WTC11 (cell line): ENCODE data around the gene CAT. TPM values are rescaled to one million over a fixed set of nuclear protein-coding genes. Genes with fewer than 3 reads are reported as not detected.

Experiments used
- ATAC-seq: fragments of 200-7000 bp; cut with Tn5 transposase; 2 replicates; pipeline ENCODE4 v1.10.0; 2021; ENCODE audit warnings: mild to moderate bottlenecking, moderate library complexity
- CTCF ChIA-PET: fragments of 300-600 bp; sonication (Branson Sonifier 250); formaldehyde crosslinking; loops from one replicate; lab custom pipeline; 2021; ENCODE audit warnings: antibody characterized with exemption; lab: Charles Lee
- POLR2A ChIA-PET: fragments of 350-600 bp; sonication (Branson Sonifier 250); formaldehyde crosslinking; loops from one replicate; lab custom pipeline; 2021; ENCODE audit warnings: antibody characterized with exemption; lab: Charles Lee
- DNase-seq: peaks from one replicate; pipeline ENCODE4 v3.0.0; 2021; ENCODE audit warnings: low spot score
- H3K27ac Mint-ChIP-seq: 2 replicates; pipeline ENCODE4 v1.8.0; 2021; ENCODE audit warnings: mixed read lengths
- H3K27me3 Mint-ChIP-seq: 2 replicates; pipeline ENCODE4 v1.8.0; 2021; ENCODE audit warnings: low read depth, mild to moderate bottlenecking, moderate library complexity, mixed read lengths
- H3K36me3 Mint-ChIP-seq: 2 replicates; pipeline ENCODE4 v1.8.0; 2021; ENCODE audit warnings: mixed read lengths
- H3K4me1 Mint-ChIP-seq: 2 replicates; pipeline ENCODE4 v1.8.0; 2022; ENCODE audit warnings: mixed read lengths
- H3K4me3 Mint-ChIP-seq: 2 replicates; pipeline ENCODE4 v1.8.0; 2021; ENCODE audit warnings: mild to moderate bottlenecking, moderate library complexity, mixed read lengths
- H3K9me3 Mint-ChIP-seq: 2 replicates; pipeline ENCODE4 v1.8.0; 2021; ENCODE audit warnings: mixed read lengths
- ATF1 ChIP-seq: sonication (generic); formaldehyde crosslinking; IDR thresholded peaks from 2 replicates; pipeline ENCODE4 v1.8.1; 2023; ENCODE audit warnings: mild to moderate bottlenecking, moderate library complexity, missing genetic modification reagents
- ATF6 ChIP-seq: sonication (generic); formaldehyde crosslinking; IDR thresholded peaks from 2 replicates; pipeline ENCODE4 v1.8.1; 2023; ENCODE audit warnings: mild to moderate bottlenecking, missing genetic modification reagents
- CBFB ChIP-seq: sonication (generic); formaldehyde crosslinking; IDR thresholded peaks from 2 replicates; pipeline ENCODE4 v1.8.1; 2022; ENCODE audit warnings: mild to moderate bottlenecking, low read depth, missing genetic modification reagents
- CTCF ChIP-seq: fragments of 200-600 bp; IDR thresholded peaks from 2 replicates; pipeline ENCODE4 v1.8.0; 2022; ENCODE audit warnings: antibody characterized with exemption
- ELF4 ChIP-seq: sonication (generic); formaldehyde crosslinking; IDR thresholded peaks from 2 replicates; pipeline ENCODE4 v1.8.1; 2022; ENCODE audit warnings: low read depth, mild to moderate bottlenecking, moderate library complexity, missing genetic modification reagents
- FOXK1 ChIP-seq: sonication (generic); formaldehyde crosslinking; IDR thresholded peaks from 2 replicates; pipeline ENCODE4 v1.8.0; 2022; ENCODE audit warnings: mild to moderate bottlenecking, moderate library complexity, missing genetic modification reagents
- IRF2 ChIP-seq: sonication (generic); formaldehyde crosslinking; IDR thresholded peaks from 2 replicates; pipeline ENCODE4 v1.8.0; 2022; ENCODE audit warnings: low read depth, missing genetic modification reagents, borderline replicate concordance
- NFE2L1 ChIP-seq: sonication (generic); formaldehyde crosslinking; IDR thresholded peaks from 2 replicates; pipeline ENCODE4 v1.8.1; 2023; ENCODE audit warnings: missing genetic modification reagents
- NR3C1 ChIP-seq: sonication (generic); formaldehyde crosslinking; conservative IDR thresholded peaks from 2 replicates; pipeline ENCODE4 v1.8.1; 2023; ENCODE audit warnings: low read depth, mild to moderate bottlenecking, missing genetic modification reagents
- RORB ChIP-seq: fragments of 250-450 bp; sonication (Bioruptor Pico); IDR thresholded peaks from 2 replicates; pipeline ENCODE4 v1.9.0; 2021; ENCODE audit warnings: mild to moderate bottlenecking
- TCF7 ChIP-seq: sonication (generic); formaldehyde crosslinking; IDR thresholded peaks from 2 replicates; pipeline ENCODE4 v1.8.0; 2022; ENCODE audit warnings: mild to moderate bottlenecking, low read depth, missing genetic modification reagents, moderate library complexity
- TEAD4 ChIP-seq: sonication (generic); formaldehyde crosslinking; IDR thresholded peaks from 2 replicates; pipeline ENCODE4 v1.8.0; 2022; ENCODE audit warnings: mild to moderate bottlenecking, missing genetic modification reagents
- ZMAT4 ChIP-seq: fragments of 250-450 bp; sonication (Bioruptor Pico); IDR thresholded peaks from 2 replicates; pipeline ENCODE4 v1.9.0; 2021; ENCODE audit warnings: mild to moderate bottlenecking
- ZNF396 ChIP-seq: fragments of 250-450 bp; sonication (Bioruptor Pico); IDR thresholded peaks from 2 replicates; pipeline ENCODE4 v1.8.0; 2021; ENCODE audit warnings: mild to moderate bottlenecking, moderate library complexity, borderline replicate concordance
- ZNF423 ChIP-seq: fragments of 250-450 bp; sonication (Bioruptor Pico); IDR thresholded peaks from 2 replicates; pipeline ENCODE4 v2.1.2; 2022; ENCODE audit warnings: mild to moderate bottlenecking, moderate library complexity
- ZNF512 ChIP-seq: sonication (generic); formaldehyde crosslinking; IDR thresholded peaks from 2 replicates; pipeline ENCODE4 v1.8.1; 2022; ENCODE audit warnings: missing genetic modification reagents, borderline replicate concordance
- total RNA-seq: library from RNA; stranded (reverse); gene quantifications from 3 replicates; pipeline ENCODE4 v1.2.3, GENCODE V29; 2021
- TF ChIP-seq, protein P1 (sequence below): sonication (generic); formaldehyde crosslinking; IDR thresholded peaks from 2 replicates; pipeline ENCODE4 v1.8.1; 2022; ENCODE audit warnings: mild to moderate bottlenecking, moderate library complexity, missing genetic modification reagents
- TF ChIP-seq, protein P2 (sequence below): sonication (generic); formaldehyde crosslinking; IDR thresholded peaks from 2 replicates; pipeline ENCODE4 v1.8.1; 2022; ENCODE audit warnings: low read depth, mild to moderate bottlenecking, moderate library complexity, missing genetic modification reagents, borderline replicate concordance
- TF ChIP-seq, protein P3 (sequence below): sonication (generic); formaldehyde crosslinking; IDR thresholded peaks from 2 replicates; pipeline ENCODE4 v1.8.1; 2023; ENCODE audit warnings: mild to moderate bottlenecking, missing genetic modification reagents, moderate library complexity
- TF ChIP-seq, protein P4 (sequence below): fragments of 250-450 bp; sonication (Bioruptor Pico); IDR thresholded peaks from 2 replicates; pipeline ENCODE4 v2.1.2; 2022; ENCODE audit warnings: mild to moderate bottlenecking, moderate library complexity

The CAT gene
- total RNA-seq, 1 experiment from 2014 or later, result 9.3 TPM

- H3K9me3 Mint-ChIP-seq, result no peaks in the 10 kb centered on the region; the same call in 1 of the 2 replicates
- H3K27me3 Mint-ChIP-seq, result no peaks in the 10 kb centered on the region
- no peak overlapping the region for H3K27ac Mint-ChIP-seq
- TF ChIP-seq ELF4 (no peak), CBFB (CRISPR knock-in tag) (no peak), FOXK1 (CRISPR knock-in tag) (no peak), TEAD4 (CRISPR knock-in tag) (no peak), ZNF512 (CRISPR knock-in tag) (no peak), NFE2L1 (CRISPR knock-in tag) (no peak), IRF2 (CRISPR knock-in tag) (no peak), RORB (CRISPR knock-in tag) (no peak), ATF1 (no peak), ZNF423 (CRISPR knock-in tag) (no peak), ATF6 (CRISPR knock-in tag) (no peak), TCF7 (CRISPR knock-in tag) (no peak), ZNF396 (CRISPR knock-in tag) (no peak), CTCF (no peak), NR3C1 (CRISPR knock-in tag) (no peak), ZMAT4 (CRISPR knock-in tag) (no peak)
- TF ChIP-seq, protein P1, sequence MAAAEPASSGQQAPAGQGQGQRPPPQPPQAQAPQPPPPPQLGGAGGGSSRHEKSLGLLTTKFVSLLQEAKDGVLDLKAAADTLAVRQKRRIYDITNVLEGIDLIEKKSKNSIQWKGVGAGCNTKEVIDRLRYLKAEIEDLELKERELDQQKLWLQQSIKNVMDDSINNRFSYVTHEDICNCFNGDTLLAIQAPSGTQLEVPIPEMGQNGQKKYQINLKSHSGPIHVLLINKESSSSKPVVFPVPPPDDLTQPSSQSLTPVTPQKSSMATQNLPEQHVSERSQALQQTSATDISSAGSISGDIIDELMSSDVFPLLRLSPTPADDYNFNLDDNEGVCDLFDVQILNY (CRISPR knock-in tag), result no peak
- TF ChIP-seq, protein P2, sequence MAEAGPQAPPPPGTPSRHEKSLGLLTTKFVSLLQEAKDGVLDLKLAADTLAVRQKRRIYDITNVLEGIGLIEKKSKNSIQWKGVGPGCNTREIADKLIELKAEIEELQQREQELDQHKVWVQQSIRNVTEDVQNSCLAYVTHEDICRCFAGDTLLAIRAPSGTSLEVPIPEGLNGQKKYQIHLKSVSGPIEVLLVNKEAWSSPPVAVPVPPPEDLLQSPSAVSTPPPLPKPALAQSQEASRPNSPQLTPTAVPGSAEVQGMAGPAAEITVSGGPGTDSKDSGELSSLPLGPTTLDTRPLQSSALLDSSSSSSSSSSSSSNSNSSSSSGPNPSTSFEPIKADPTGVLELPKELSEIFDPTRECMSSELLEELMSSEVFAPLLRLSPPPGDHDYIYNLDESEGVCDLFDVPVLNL (CRISPR knock-in tag), result no peak
- TF ChIP-seq, protein P3, sequence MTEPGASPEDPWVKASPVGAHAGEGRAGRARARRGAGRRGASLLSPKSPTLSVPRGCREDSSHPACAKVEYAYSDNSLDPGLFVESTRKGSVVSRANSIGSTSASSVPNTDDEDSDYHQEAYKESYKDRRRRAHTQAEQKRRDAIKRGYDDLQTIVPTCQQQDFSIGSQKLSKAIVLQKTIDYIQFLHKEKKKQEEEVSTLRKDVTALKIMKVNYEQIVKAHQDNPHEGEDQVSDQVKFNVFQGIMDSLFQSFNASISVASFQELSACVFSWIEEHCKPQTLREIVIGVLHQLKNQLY (CRISPR knock-in tag), result no peak
- TF ChIP-seq, protein P4, sequence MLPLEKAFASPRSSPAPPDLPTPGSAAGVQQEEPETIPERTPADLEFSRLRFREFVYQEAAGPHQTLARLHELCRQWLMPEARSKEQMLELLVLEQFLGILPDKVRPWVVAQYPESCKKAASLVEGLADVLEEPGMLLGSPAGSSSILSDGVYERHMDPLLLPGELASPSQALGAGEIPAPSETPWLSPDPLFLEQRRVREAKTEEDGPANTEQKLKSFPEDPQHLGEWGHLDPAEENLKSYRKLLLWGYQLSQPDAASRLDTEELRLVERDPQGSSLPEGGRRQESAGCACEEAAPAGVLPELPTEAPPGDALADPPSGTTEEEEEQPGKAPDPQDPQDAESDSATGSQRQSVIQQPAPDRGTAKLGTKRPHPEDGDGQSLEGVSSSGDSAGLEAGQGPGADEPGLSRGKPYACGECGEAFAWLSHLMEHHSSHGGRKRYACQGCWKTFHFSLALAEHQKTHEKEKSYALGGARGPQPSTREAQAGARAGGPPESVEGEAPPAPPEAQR (CRISPR knock-in tag), result no peak
- ChIA-PET POLR2A (no interaction called here), CTCF (interaction anchor here (0.7 to 1.3 kb wide), 3 partner anchors 9 to 285 kb away, joined by 3 to 5 read pairs (median 4); no protein-coding TSS in a partner anchor)
- ATAC-seq (no peak), DNase-seq (no peak)
- no peak overlapping the region for H3K4me3 Mint-ChIP-seq
- H3K36me3 Mint-ChIP-seq, result peaks cover 24% of the 10 kb centered on the region
- H3K4me1 Mint-ChIP-seq, result peaks cover 8% of the 10 kb centered on the region
Measured at GRCh38 chr11:34459507-34460162, 20.9 kb downstream of the CAT start.
